DOHH2 (cell line): Measurements from ENCODE around the gene RPS6KL1.

ENCODE experiments used
- H3F3A ChIP-seq: fragments of 200-600 bp; sonication (generic), shearing (Covaris generic); 2 replicates; pipeline ENCODE4 v1.6.0; 2016; ENCODE audit warnings: antibody characterized with exemption, mild to moderate bottlenecking; ENCODE audit not compliant: control insufficient read depth, insufficient read depth
- H3K27ac ChIP-seq: fragments of 200-600 bp; sonication (generic); 2 replicates; pipeline ENCODE4 v1.5.1; 2014; ENCODE audit warnings: low read depth, mild to moderate bottlenecking, low read length, moderate library complexity
- H3K27me3 ChIP-seq: fragments of 200-600 bp; sonication (generic); 2 replicates; pipeline ENCODE4 v1.6.1; 2014; ENCODE audit warnings: mild to moderate bottlenecking, low read length, mixed read lengths; ENCODE audit not compliant: control insufficient read depth
- H3K36me3 ChIP-seq: fragments of 200-600 bp; sonication (generic); 2 replicates; pipeline ENCODE4 v1.6.1; 2014; ENCODE audit warnings: mild to moderate bottlenecking, low read length, moderate library complexity, mixed read lengths; ENCODE audit not compliant: control insufficient read depth
- H3K4me1 ChIP-seq: fragments of 200-600 bp; sonication (generic); 2 replicates; pipeline ENCODE4 v1.6.1; 2014; ENCODE audit warnings: mild to moderate bottlenecking, low read length, mixed read lengths; ENCODE audit not compliant: control insufficient read depth
- H3K4me2 ChIP-seq: fragments of 200-600 bp; sonication (generic); 2 replicates; pipeline ENCODE4 v1.6.0; 2014; ENCODE audit warnings: mild to moderate bottlenecking, low read length, moderate library complexity
- H3K4me3 ChIP-seq: fragments of 200-600 bp; sonication (generic); 2 replicates; pipeline ENCODE4 v1.5.1; 2014; ENCODE audit warnings: mild to moderate bottlenecking, low read length, mixed read lengths
- H3K79me2 ChIP-seq: fragments of 200-600 bp; sonication (generic); 2 replicates; pipeline ENCODE4 v1.6.1; 2014; ENCODE audit warnings: mild to moderate bottlenecking, low read length, mixed read lengths; ENCODE audit not compliant: control insufficient read depth
- H3K9me2 ChIP-seq: fragments of 200-600 bp; sonication (generic); replicated peaks from 2 replicates; pipeline ENCODE4 v1.6.1; 2014; ENCODE audit warnings: mild to moderate bottlenecking, low read length, mixed read lengths; ENCODE audit not compliant: control insufficient read depth
- H3K9me3 ChIP-seq: fragments of 200-600 bp; sonication (generic); 2 replicates; pipeline ENCODE4 v1.6.1; 2014; ENCODE audit warnings: antibody characterized with exemption, low read length, mixed read lengths; ENCODE audit not compliant: control insufficient read depth, insufficient read depth
- H4K20me1 ChIP-seq: fragments of 200-600 bp; sonication (generic); 2 replicates; pipeline ENCODE4 v1.6.0; 2014; ENCODE audit warnings: low read depth, mild to moderate bottlenecking, antibody characterized with exemption, low read length, moderate library complexity; ENCODE audit not compliant: control insufficient read depth, insufficient read depth
- CTCF ChIP-seq: fragments of 200-600 bp; sonication (generic); IDR thresholded peaks from one replicate; pipeline ENCODE4 v1.5.1; 2014; ENCODE audit warnings: antibody characterized with exemption, mild to moderate bottlenecking, low read depth, low read length; ENCODE audit not compliant: poor library complexity, severe bottlenecking
- EZH2phosphoT487 ChIP-seq: fragments of 200-600 bp; sonication (generic); IDR thresholded peaks from 2 replicates; pipeline ENCODE4 v1.6.1; 2017; ENCODE audit warnings: borderline replicate concordance, mild to moderate bottlenecking, antibody characterized with exemption, low read length, moderate library complexity, mixed read lengths

Gene RPS6KL1

GRCh38 chr14:74920281-74920680, 2.8 kb downstream of the RPS6KL1 start:
- TF ChIP-seq CTCF (no peak), EZH2phosphoT487 (no peak)
- H3K9me2 ChIP-seq = no peaks in the 10 kb centered on the region
- H3K4me1 ChIP-seq = peaks cover 13% of the 10 kb centered on the region
- H3K36me3 ChIP-seq = no peaks in the 10 kb centered on the region
- no peak overlapping the region for H3K4me3 ChIP-seq
- H3K27ac ChIP-seq = no peak overlapping the region
- no peaks in the 10 kb centered on the region for H4K20me1 ChIP-seq
- no peaks in the 10 kb centered on the region for H3K27me3 ChIP-seq
- H3K9me3 ChIP-seq = no peaks in the 10 kb centered on the region
- H3K4me2 ChIP-seq = no peak overlapping the region
- H3F3A ChIP-seq = no peaks in the 10 kb centered on the region
- H3K79me2 ChIP-seq = no peaks in the 10 kb centered on the region

- H3K79me2 ChIP-seq = no peaks in the 10 kb centered on the region
- no peaks in the 10 kb centered on the region for H3K9me2 ChIP-seq
- no peaks in the 10 kb centered on the region for H3K36me3 ChIP-seq
- no peaks in the 10 kb centered on the region for H3K9me3 ChIP-seq
- no peaks in the 10 kb centered on the region for H4K20me1 ChIP-seq
- H3F3A ChIP-seq = no peaks in the 10 kb centered on the region
- no peak overlapping the region for H3K4me2 ChIP-seq
- no peak overlapping the region for H3K4me3 ChIP-seq
- H3K4me1 ChIP-seq = peaks cover 13% of the 10 kb centered on the region
- TF ChIP-seq EZH2phosphoT487 (no peak), CTCF (no peak)
- no peak overlapping the region for H3K27ac ChIP-seq
- no peaks in the 10 kb centered on the region for H3K27me3 ChIP-seq
Measured at GRCh38 chr14:74919421-74920165, 3.5 kb downstream of the RPS6KL1 start.

GRCh38 chr14:74918380-74918779, 4.7 kb downstream of the RPS6KL1 start:
- Histone ChIP-seq H3K4me2 (no peak overlapping the region), H3K36me3 (no peaks in the 10 kb centered on the region), H3K27me3 (no peaks in the 10 kb centered on the region), H3K79me2 (no peaks in the 10 kb centered on the region), H3K9me3 (no peaks in the 10 kb centered on the region), H3K9me2 (no peaks in the 10 kb centered on the region), H3K4me1 (peaks cover 8% of the 10 kb centered on the region), H3K4me3 (no peak overlapping the region), H3F3A (no peaks in the 10 kb centered on the region), H3K27ac (no peak overlapping the region), H4K20me1 (no peaks in the 10 kb centered on the region)
- TF ChIP-seq CTCF (no peak), EZH2phosphoT487 (no peak)
